Testis (tissue), 5 donors: ENCODE data around the gene IFNAR2. TPM values are rescaled to one million over a fixed set of nuclear protein-coding genes. Genes with fewer than 3 reads are reported as not detected.

ENCODE experiments used
- DNase-seq: peaks from one replicate; pipeline ENCODE4 v3.0.0-alpha.2; 2019
- H3K27ac ChIP-seq, 2 donors: fragments of 200-600 bp; sonication (generic); one replicate each; pipeline ENCODE4 v1.5.1; 2019
- H3K27me3 ChIP-seq: fragments of 200-600 bp; sonication (generic); one replicate; pipeline ENCODE4 v1.5.1; 2019
- H3K36me3 ChIP-seq: fragments of 200-600 bp; sonication (generic); one replicate; pipeline ENCODE4 v1.5.1; 2017; ENCODE audit warnings: low read depth; ENCODE audit errors: missing control alignments
- H3K4me1 ChIP-seq: fragments of 200-600 bp; sonication (generic); one replicate; pipeline ENCODE4 v1.5.1; 2019
- H3K4me3 ChIP-seq, 2 donors: fragments of 200-600 bp; sonication (generic); one replicate each; pipeline ENCODE4 v1.5.1; 2017 to 2019
- H3K9me3 ChIP-seq: fragments of 200-600 bp; sonication (generic); one replicate; pipeline ENCODE4 v1.5.1; 2017
- POLR2A ChIP-seq: fragments of 450-650 bp; IDR thresholded peaks from one replicate; pipeline ENCODE4 v1.6.1; 2017; ENCODE audit warnings: antibody characterized with exemption, mild to moderate bottlenecking, moderate library complexity
- WGBS, 2 donors: methylation state at CpG; one replicate each; pipeline ENCODE4 v1.1.5; 2018; 5-methylcytosine and 5-hydroxymethylcytosine counted together
- intact Hi-C: fragments of 100-400 bp; cut with DNase I; formaldehyde crosslinking; loops from one replicate; pipeline ENCODE4 v1.15.1; 2023; ENCODE audit warnings: low total_unique reads
- long read RNA-seq, 2 donors: transcript quantifications; one replicate each; lab custom pipeline, GENCODE V29; 2026
- polyA plus RNA-seq: library from polyadenylated mRNA; stranded (reverse); fragments of 350-450 nt; fragmentation: Illumina TruSeq; extraction: RNeasy Lipid Tissue Mini Kit (QIAGEN cat#74804); gene quantifications from one replicate; pipeline ENCODE4 v1.2.3, GENCODE V29; 2014; ENCODE audit warnings: low read depth, low replicate concordance; ENCODE audit not compliant: insufficient read depth
- total RNA-seq, 2 donors: library from RNA; depleted of rRNA; stranded (reverse); fragments of >200 nt; gene quantifications; one replicate each; pipeline ENCODE4 v1.2.3, GENCODE V29; 2016
- TF ChIP-seq, protein P1 (sequence below), 3 experiments: fragments of 450-650 bp in 2 of 3; fragments of 200-600 bp in 1 of 3; sonication (generic) in 1 of 3; IDR thresholded peaks; one replicate each; pipeline ENCODE4 v1.5.1; 2016 to 2019; ENCODE audit warnings: antibody characterized with exemption in 3 of 3, mild to moderate bottlenecking in 2 of 3, moderate library complexity in 1 of 3

The IFNAR2 gene
- 10 to 100 TPM in 1 of 2 donors, 1 to 10 TPM in 1; 8.6 to 13.1 TPM for total RNA-seq
- 10.7 TPM for polyA plus RNA-seq
- long read RNA-seq, donor 1, full-length matches to known transcripts = 6 of 6 reads
- long read RNA-seq, donor 1, partial matches to known transcripts = 0 of 6 reads
- long read RNA-seq, donor 1, other reads (novel, unspliced or antisense) = 0 of 6 reads
- long read RNA-seq, donor 2, partial matches to known transcripts = 0 of 2 reads
- long read RNA-seq, donor 2, other reads (novel, unspliced or antisense) = 0 of 2 reads

DNA sequence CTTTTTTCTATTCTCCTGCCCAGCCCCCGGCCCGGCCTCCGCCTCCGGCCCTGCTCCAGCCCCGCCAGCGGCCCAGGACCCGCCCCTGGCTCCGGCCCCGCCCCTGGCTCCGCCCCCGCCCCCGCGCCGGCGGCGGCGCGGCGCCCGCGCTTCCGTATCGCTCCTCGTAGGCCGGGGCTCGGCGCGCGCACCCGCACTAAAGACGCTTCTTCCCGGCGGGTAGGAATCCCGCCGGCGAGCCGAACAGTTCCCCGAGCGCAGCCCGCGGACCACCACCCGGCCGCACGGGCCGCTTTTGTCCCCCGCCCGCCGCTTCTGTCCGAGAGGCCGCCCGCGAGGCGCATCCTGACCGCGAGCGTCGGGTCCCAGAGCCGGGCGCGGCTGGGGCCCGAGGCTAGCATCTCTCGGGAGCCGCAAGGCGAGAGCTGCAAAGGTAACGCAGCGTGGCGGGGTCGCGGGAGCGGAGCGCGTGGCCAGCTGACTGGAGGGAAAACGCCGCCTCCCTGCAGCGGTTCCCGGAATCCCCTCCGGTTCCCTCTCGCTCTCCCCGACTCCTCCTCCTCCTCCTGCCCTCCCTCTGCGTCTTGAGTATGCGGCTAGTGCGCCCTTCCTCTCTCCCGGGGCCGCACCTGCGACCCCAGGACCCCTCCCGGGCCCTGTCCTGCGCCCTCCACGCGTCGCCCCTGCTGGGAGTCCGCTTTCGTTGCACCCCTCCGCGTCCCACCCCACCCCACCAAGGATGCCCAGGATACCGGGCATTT is at the start of gene IFNAR2:
TSS of gene IFNAR2 (plus strand) at position 155 of the 761 bp plus-strand sequence. CDS start 11,985 bp downstream, outside the sequence.
- Histone ChIP-seq H3K36me3 (no peaks in the 10 kb centered on the region), H3K27me3 (no peaks in the 10 kb centered on the region), H3K9me3 (no peaks in the 10 kb centered on the region), H3K4me1 (no peaks in the 10 kb centered on the region), H3K27ac (peak within 1 kb of the TSS; percentile 90 to 94), H3K4me3 (peak within 1 kb of the TSS; percentile 93 to 98)
- intact Hi-C loops = no loop called here
- TF ChIP-seq POLR2A = no peak
- TF ChIP-seq, protein P1, sequence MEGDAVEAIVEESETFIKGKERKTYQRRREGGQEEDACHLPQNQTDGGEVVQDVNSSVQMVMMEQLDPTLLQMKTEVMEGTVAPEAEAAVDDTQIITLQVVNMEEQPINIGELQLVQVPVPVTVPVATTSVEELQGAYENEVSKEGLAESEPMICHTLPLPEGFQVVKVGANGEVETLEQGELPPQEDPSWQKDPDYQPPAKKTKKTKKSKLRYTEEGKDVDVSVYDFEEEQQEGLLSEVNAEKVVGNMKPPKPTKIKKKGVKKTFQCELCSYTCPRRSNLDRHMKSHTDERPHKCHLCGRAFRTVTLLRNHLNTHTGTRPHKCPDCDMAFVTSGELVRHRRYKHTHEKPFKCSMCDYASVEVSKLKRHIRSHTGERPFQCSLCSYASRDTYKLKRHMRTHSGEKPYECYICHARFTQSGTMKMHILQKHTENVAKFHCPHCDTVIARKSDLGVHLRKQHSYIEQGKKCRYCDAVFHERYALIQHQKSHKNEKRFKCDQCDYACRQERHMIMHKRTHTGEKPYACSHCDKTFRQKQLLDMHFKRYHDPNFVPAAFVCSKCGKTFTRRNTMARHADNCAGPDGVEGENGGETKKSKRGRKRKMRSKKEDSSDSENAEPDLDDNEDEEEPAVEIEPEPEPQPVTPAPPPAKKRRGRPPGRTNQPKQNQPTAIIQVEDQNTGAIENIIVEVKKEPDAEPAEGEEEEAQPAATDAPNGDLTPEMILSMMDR (IDR thresholded peaks at IDR 0.05) = no peak
- DNase-seq = peak; percentile 80
- 1% methylated on average over 42 to 49 of the region's 95 CpGs for whole genome bisulfite sequencing, 2 donors

DNA sequence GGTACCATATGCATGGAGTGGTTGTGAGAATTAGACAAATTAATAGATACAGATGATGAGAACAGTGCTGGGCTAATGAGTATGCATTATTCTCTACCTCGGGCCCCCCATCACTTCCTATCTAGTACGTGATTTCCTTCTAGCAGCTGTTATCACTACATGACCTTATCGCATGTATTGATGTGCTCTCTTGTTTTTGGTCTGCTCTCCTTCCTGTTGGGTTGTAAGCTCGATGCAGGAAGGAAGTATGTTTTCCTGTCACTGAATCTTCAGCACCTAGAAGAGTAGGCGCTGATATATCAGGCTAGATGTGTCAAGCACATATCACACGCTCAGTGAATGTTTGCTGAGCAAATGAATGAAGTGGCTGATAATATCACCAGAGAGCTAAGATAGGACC is 43.9 kb upstream of the IFNAR2 start:
- no peak overlapping the region for H3K4me3 ChIP-seq
- DNase-seq = no peak
- 83 to 84% methylated on average over 6 of the region's 6 CpGs for WGBS, 2 donors
- no peak for TF ChIP-seq POLR2A
- TF ChIP-seq, protein P1 (IDR thresholded peaks at IDR 0.05) = no peak
- H3K4me1 ChIP-seq = no peaks in the 10 kb centered on the region
- intact Hi-C loops = no loop called here
- no peaks in the 10 kb centered on the region for H3K27me3 ChIP-seq
- no peaks in the 10 kb centered on the region for H3K9me3 ChIP-seq
- H3K27ac ChIP-seq = no peak overlapping the region
- H3K36me3 ChIP-seq = no peaks in the 10 kb centered on the region

DNA sequence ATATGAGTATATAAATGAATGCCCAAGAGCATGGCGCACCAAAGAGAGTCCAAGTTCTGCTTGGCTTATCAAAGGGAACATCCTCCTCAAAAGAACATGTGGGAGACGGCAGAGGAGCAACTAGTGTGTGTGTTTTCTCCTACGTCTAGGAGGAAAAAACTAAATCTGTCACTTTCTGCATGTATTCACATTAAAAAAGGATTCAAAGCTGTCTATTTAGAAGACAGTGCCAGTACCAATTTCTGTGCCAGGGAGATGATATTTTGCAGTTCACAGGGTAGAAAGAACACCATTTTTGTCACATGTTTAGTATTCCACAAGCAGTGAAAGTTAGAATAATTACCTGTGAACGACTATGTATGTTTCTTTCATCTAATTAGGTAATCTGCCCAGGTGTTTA is 42.5 kb upstream of the IFNAR2 start:
- intact Hi-C loops = no loop called here
- Histone ChIP-seq H3K9me3 (no peaks in the 10 kb centered on the region), H3K36me3 (no peaks in the 10 kb centered on the region), H3K4me3 (no peak overlapping the region), H3K27me3 (no peaks in the 10 kb centered on the region), H3K27ac (no peak overlapping the region), H3K4me1 (no peaks in the 10 kb centered on the region)
- TF ChIP-seq, protein P1 (IDR thresholded peaks at IDR 0.05) = no peak
- no peak for TF ChIP-seq POLR2A
- no peak for DNase-seq
- whole genome bisulfite sequencing, 2 donors = 39 to 69% methylated on average over 4 of the region's 4 CpGs

DNA sequence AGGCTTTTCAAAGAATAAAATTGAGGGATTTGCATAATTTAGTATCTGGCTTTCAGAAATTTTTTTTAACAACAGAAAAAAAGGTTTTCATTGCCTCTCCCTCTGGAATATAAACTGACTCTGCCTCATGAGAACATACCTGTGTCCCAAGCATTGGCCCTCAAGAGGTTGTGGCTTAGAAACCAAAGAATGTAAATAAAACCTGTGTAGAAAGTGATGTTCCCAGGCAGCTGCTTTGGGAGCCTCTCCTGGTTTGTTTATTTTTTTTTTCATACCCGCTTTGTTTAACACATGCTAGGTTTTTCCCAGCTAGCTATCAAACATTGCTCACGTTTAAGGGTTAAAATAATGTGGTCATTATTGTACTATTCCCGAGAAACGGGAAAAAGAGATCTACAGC is 40.5 kb upstream of the IFNAR2 start:
- peak overlapping the region in 1 of 2 donors; percentile 46 for H3K27ac ChIP-seq
- no peaks in the 10 kb centered on the region for H3K9me3 ChIP-seq
- 45 to 46% methylated on average over 4 of the region's 4 CpGs for WGBS, 2 donors
- H3K27me3 ChIP-seq = no peaks in the 10 kb centered on the region
- intact Hi-C loops = no loop called here
- no peaks in the 10 kb centered on the region for H3K36me3 ChIP-seq
- TF ChIP-seq POLR2A = no peak
- TF ChIP-seq, protein P1 (IDR thresholded peaks at IDR 0.05) = no peak
- DNase-seq = no peak
- H3K4me3 ChIP-seq = no peak overlapping the region
- H3K4me1 ChIP-seq = no peaks in the 10 kb centered on the region
